Transverse colon (tissue), 4 donors: Measurements from ENCODE around the gene DIS3L2. TPM values are rescaled to one million over a fixed set of nuclear protein-coding genes. Genes with fewer than 3 reads are reported as not detected.

Experiments used
- DNase-seq: peaks from one replicate; pipeline ENCODE4 v3.0.0-alpha.2; 2019
- H3K27ac ChIP-seq, 4 donors: fragments of 200-600 bp; sonication (generic); 2 replicates each; pipeline ENCODE4 v1.5.1; 2016 to 2018; ENCODE audit warnings: inconsistent platforms in 4 of 4
- H3K27me3 ChIP-seq: fragments of 200-600 bp; sonication (generic); 2 replicates; pipeline ENCODE4 v1.5.1; 2017; ENCODE audit warnings: inconsistent platforms
- H3K36me3 ChIP-seq, 4 donors: fragments of 200-600 bp; sonication (generic); 2 replicates each; pipeline ENCODE4 v1.5.1; 2017 to 2019; ENCODE audit warnings: inconsistent platforms in 4 of 4
- H3K4me1 ChIP-seq, 4 donors: fragments of 200-600 bp; sonication (generic); 2 replicates each; pipeline ENCODE4 v1.5.1; 2017 to 2020; ENCODE audit warnings: inconsistent platforms in 4 of 4
- H3K4me3 ChIP-seq, 4 donors: fragments of 200-600 bp; sonication (generic); 1 replicate in 1 of 4; 2 replicates in 3 of 4; pipeline versions ENCODE4 v1.5.1 to v1.6.1; 2017 to 2019; ENCODE audit warnings: inconsistent platforms in 4 of 4
- H3K9me3 ChIP-seq, 2 donors: fragments of 200-600 bp; sonication (generic); 2 replicates each; pipeline ENCODE4 v1.5.1; 2017 to 2019; ENCODE audit warnings: inconsistent platforms in 2 of 2
- CTCF ChIP-seq, 5 experiments: fragments of 200-600 bp in 3 of 5; fragments of 450-650 bp in 2 of 5; sonication (generic) in 3 of 5; IDR thresholded peaks; 1 replicate in 2 of 5; 2 replicates in 3 of 5; pipeline ENCODE4 v1.5.1; 2016 to 2017; ENCODE audit warnings: antibody characterized with exemption in 5 of 5, inconsistent platforms in 3 of 5, mild to moderate bottlenecking in 2 of 5, moderate library complexity in 1 of 5
- EP300 ChIP-seq: sonication (generic); formaldehyde crosslinking; IDR thresholded peaks from one replicate; pipeline ENCODE4 v1.6.1; 2017; ENCODE audit warnings: antibody characterized with exemption, low read depth
- POLR2A ChIP-seq: fragments of 450-650 bp; IDR thresholded peaks from one replicate; pipeline ENCODE4 v1.6.1; 2016; ENCODE audit warnings: antibody characterized with exemption, mild to moderate bottlenecking, moderate library complexity
- POLR2AphosphoS5 ChIP-seq, 3 donors: sonication (generic); formaldehyde crosslinking; IDR thresholded peaks; one replicate each; pipeline ENCODE4 v1.6.1; 2016; ENCODE audit warnings: antibody characterized with exemption in 3 of 3
- WGBS, 2 donors: methylation state at CpG; one replicate each; pipeline ENCODE4 v1.1.5; 2018; ENCODE audit warnings: low coverage in 1 of 2; 5-methylcytosine and 5-hydroxymethylcytosine counted together
- in situ Hi-C, 4 donors: fragments of 200-750 bp; cut with MboI; loops; one replicate each; pipeline versions ENCODE4 v1.15.0 to v1.15.1; 2017; ENCODE audit warnings: low sequenced_read_pairs in 3 of 4, low pct_ligation_motif_present in 1 of 4, low pct_unique_long_range_greater_than_20kb in 1 of 4
- intact Hi-C: fragments of 100-400 bp; cut with DNase I; formaldehyde crosslinking; loops from one replicate; pipeline ENCODE4 v1.15.1; 2023; ENCODE audit warnings: low total_unique reads
- total RNA-seq, 4 donors: library from RNA; depleted of rRNA; stranded (reverse); fragments of >200 nt; gene quantifications; one replicate each; pipeline ENCODE4 v1.1.0, GENCODE V29; 2016

The DIS3L2 gene
- total RNA-seq, 4 donors from 2014 or later: 24.7 to 99.9 (median 51.2) TPM

- Histone ChIP-seq H3K4me3 (no peak overlapping the region), H3K4me1 (peaks cover 0 to 8% (median 0%) of the 10 kb centered on the region in 4 donors), H3K36me3 (peaks cover 0 to 6% (median 2%) of the 10 kb centered on the region in 4 donors), H3K27me3 (no peaks in the 10 kb centered on the region), H3K9me3 (no peaks in the 10 kb centered on the region), H3K27ac (no peak overlapping the region)
- in situ Hi-C loops: no loop called here
- WGBS, 2 donors: 82 to 88% methylated on average over 4 of the region's 4 CpGs
- no peak for DNase-seq
- intact Hi-C loops: loop anchor here (5.0 kb wide), 1 partner anchor 1769 kb away; no protein-coding TSS in a partner anchor
- TF ChIP-seq POLR2AphosphoS5 (IDR thresholded peaks at IDR 0.05): no peak
- no peak for TF ChIP-seq EP300
- no peak for TF ChIP-seq POLR2A
- no peak for TF ChIP-seq CTCF (IDR thresholded peaks at IDR 0.05)
Observed at GRCh38 chr2:232018181-232018580, 56.7 kb downstream of the DIS3L2 start.

- intact Hi-C loops: no loop called here
- peaks cover 0 to 20% (median 9%) of the 10 kb centered on the region in 4 donors for H3K36me3 ChIP-seq
- no peak for TF ChIP-seq EP300
- TF ChIP-seq POLR2AphosphoS5 (IDR thresholded peaks at IDR 0.05): no peak
- TF ChIP-seq CTCF (IDR thresholded peaks at IDR 0.05): no peak
- TF ChIP-seq POLR2A: no peak
Observed at GRCh38 chr2:232022718-232023117, 61.2 kb downstream of the DIS3L2 start.

DNA sequence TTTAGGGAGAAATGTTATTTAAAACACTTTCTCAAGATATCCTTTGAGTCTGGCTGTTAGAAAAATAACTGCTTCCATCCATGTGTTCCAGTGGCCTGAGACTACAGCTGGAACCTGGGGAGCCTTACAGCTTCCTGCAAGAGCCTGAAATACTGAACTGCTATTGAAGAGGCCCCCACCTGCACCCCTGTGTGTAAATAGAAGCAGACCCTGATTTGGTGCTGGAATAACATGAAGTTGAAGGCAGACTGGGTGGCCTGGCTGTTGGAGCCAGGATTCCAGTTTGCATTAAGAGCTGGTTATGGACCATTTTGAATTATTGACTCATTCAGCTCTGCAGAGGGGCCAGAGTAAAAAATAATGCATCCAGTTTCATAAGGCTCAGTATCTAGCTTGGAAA is 61.9 kb downstream of the DIS3L2 start:
- no peak overlapping the region for H3K4me3 ChIP-seq
- intact Hi-C loops (no loop called here), in situ Hi-C loops (no loop called here)
- TF ChIP-seq EP300: no peak
- no peak for DNase-seq
- no peak overlapping the region for H3K27ac ChIP-seq
- H3K9me3 ChIP-seq: no peaks in the 10 kb centered on the region
- H3K36me3 ChIP-seq: peaks cover 0 to 20% (median 9%) of the 10 kb centered on the region in 4 donors
- no peaks in the 10 kb centered on the region for H3K27me3 ChIP-seq
- H3K4me1 ChIP-seq: peaks cover 0 to 1% (median 0%) of the 10 kb centered on the region in 4 donors

More at GRCh38 chr2:232022718-232023117, 61.2 kb downstream of the DIS3L2 start:
- Histone ChIP-seq H3K9me3 (no peaks in the 10 kb centered on the region), H3K4me1 (no peaks in the 10 kb centered on the region), H3K4me3 (no peak overlapping the region), H3K27me3 (no peaks in the 10 kb centered on the region), H3K27ac (no peak overlapping the region)
- 49 to 72% methylated on average over 3 of the region's 3 CpGs for WGBS, 2 donors
- DNase-seq: no peak
- in situ Hi-C loops: no loop called here

- TF ChIP-seq CTCF (IDR thresholded peaks at IDR 0.05): no peak
- TF ChIP-seq POLR2A: no peak
- no peak for TF ChIP-seq EP300
- no peak for TF ChIP-seq POLR2AphosphoS5 (IDR thresholded peaks at IDR 0.05)
- Histone ChIP-seq H3K4me3 (no peak overlapping the region), H3K4me1 (peaks cover 0 to 5% (median 0%) of the 10 kb centered on the region in 4 donors), H3K27me3 (no peaks in the 10 kb centered on the region), H3K36me3 (peaks cover 0 to 20% (median 9%) of the 10 kb centered on the region in 4 donors), H3K27ac (no peak overlapping the region), H3K9me3 (no peaks in the 10 kb centered on the region)
- DNase-seq: no peak
- in situ Hi-C loops: no loop called here
- 74 to 82% methylated on average over 5 to 7 of the region's 7 CpGs for WGBS, 2 donors
- intact Hi-C loops: no loop called here
Observed at GRCh38 chr2:232024457-232024856, 62.9 kb downstream of the DIS3L2 start.

GRCh38 chr2:232026910-232027309 is 65.4 kb downstream of the DIS3L2 start:
- Histone ChIP-seq H3K4me3 (no peak overlapping the region), H3K9me3 (no peaks in the 10 kb centered on the region), H3K4me1 (peaks cover 0 to 5% (median 0%) of the 10 kb centered on the region in 4 donors), H3K27ac (no peak overlapping the region), H3K27me3 (no peaks in the 10 kb centered on the region), H3K36me3 (peaks cover 0 to 27% (median 7%) of the 10 kb centered on the region in 4 donors)
- in situ Hi-C loops: no loop called here
- intact Hi-C loops: no loop called here
- 66 to 90% methylated on average over 2 of the region's 2 CpGs for WGBS, 2 donors
- TF ChIP-seq CTCF (IDR thresholded peaks at IDR 0.05) (no peak), POLR2A (no peak), EP300 (no peak), POLR2AphosphoS5 (IDR thresholded peaks at IDR 0.05) (no peak)
- DNase-seq: no peak
